ENCODE data around the gene INPP5J.

DNA sequence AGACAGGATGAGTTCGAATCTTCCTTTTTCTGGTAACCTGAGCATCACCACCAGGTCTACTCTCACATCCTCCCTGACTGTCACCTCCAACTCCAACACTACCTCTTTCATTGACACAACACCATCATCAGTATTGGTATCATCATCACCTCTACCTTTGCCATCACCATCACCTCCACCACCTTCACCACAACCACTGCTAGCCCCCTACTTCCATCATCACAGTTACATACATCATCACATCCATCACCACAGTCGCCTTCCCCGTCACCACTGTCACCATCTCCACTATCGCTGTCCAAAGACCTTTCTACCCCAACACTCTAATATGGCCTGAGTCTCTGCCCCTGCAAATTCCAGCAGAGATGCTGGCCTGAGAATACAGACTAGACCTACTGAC is 1.4 kb upstream of the INPP5J start:
- TF ChIP-seq, protein P1, sequence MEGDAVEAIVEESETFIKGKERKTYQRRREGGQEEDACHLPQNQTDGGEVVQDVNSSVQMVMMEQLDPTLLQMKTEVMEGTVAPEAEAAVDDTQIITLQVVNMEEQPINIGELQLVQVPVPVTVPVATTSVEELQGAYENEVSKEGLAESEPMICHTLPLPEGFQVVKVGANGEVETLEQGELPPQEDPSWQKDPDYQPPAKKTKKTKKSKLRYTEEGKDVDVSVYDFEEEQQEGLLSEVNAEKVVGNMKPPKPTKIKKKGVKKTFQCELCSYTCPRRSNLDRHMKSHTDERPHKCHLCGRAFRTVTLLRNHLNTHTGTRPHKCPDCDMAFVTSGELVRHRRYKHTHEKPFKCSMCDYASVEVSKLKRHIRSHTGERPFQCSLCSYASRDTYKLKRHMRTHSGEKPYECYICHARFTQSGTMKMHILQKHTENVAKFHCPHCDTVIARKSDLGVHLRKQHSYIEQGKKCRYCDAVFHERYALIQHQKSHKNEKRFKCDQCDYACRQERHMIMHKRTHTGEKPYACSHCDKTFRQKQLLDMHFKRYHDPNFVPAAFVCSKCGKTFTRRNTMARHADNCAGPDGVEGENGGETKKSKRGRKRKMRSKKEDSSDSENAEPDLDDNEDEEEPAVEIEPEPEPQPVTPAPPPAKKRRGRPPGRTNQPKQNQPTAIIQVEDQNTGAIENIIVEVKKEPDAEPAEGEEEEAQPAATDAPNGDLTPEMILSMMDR (IDR thresholded peaks at IDR 0.05), result no peak
- no peak for TF ChIP-seq POLR2A (IDR thresholded peaks at IDR 0.05)

Measured in testis (tissue), 2 donors.